Duodenal mucosa (tissue), 2 donors: Measurements from ENCODE around the gene RAB26.

Experiments used
- H3K27ac ChIP-seq: one replicate; pipeline ENCODE4 v1.7.0; 2013; ENCODE audit warnings: low read depth, low read length
- H3K27me3 ChIP-seq, 2 donors: one replicate each; pipeline ENCODE4 v1.7.0; 2013; ENCODE audit warnings: low read length in 2 of 2, control low read depth in 1 of 2; ENCODE audit not compliant: insufficient read depth in 2 of 2, control insufficient read depth in 1 of 2
- H3K36me3 ChIP-seq, 2 donors: one replicate each; pipeline ENCODE4 v1.7.0; 2013; ENCODE audit warnings: low read length in 2 of 2, control low read depth in 1 of 2; ENCODE audit not compliant: insufficient read depth in 2 of 2, control insufficient read depth in 1 of 2
- H3K4me1 ChIP-seq, 2 donors: one replicate each; pipeline ENCODE4 v1.7.0; 2013; ENCODE audit warnings: low read length in 2 of 2, control low read depth in 1 of 2; ENCODE audit not compliant: insufficient read depth in 2 of 2, control insufficient read depth in 1 of 2
- H3K4me3 ChIP-seq, 2 donors: one replicate each; pipeline ENCODE4 v1.7.0; 2013; ENCODE audit warnings: low read length in 2 of 2, low read depth in 1 of 2
- H3K9ac ChIP-seq, 2 donors: one replicate each; pipeline ENCODE4 v1.7.0; 2013; ENCODE audit warnings: low read length in 2 of 2, low read depth in 1 of 2
- H3K9me3 ChIP-seq, 2 donors: one replicate each; pipeline ENCODE4 v1.7.0; 2013; ENCODE audit warnings: low read length in 2 of 2, control low read depth in 1 of 2; ENCODE audit not compliant: control insufficient read depth in 1 of 2

RAB26 gene

DNA sequence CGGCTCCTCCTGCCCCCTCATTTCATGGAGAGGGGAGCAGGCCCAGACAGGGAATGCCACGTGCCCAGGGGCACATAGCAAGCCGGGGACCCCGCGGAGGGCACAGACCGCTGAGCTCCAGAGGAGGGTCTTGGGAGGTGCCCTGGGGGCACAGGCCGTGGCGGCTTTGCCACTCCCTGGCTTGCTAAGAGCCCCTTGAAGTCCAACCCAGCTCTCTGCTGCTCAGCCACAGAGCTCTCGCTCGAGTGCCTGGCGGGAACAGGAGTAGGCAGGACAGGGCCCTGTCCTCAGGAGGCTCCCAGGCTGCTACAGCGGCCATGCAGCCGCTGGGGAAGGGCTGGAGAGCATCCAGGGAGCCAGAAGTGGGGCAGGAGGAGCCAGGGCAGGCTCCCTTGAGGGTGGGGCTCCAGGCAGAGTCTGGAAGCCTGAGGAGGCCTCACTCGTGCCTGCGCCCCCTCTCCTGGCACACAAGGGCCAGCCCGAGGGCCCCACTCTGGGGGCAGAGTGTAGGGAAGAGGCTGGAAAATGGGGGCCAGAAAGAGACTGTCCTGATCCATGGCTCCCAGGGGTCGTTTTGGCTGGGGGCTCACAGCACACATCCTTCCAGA, 4.4 kb upstream of the RAB26 start:
- Histone ChIP-seq H3K27me3 (no peaks in the 10 kb centered on the region), H3K4me1 (peaks cover 12 to 13% of the 10 kb centered on the region in 2 donors), H3K4me3 (no peak overlapping the region), H3K9me3 (no peaks in the 10 kb centered on the region), H3K9ac (no peak overlapping the region), H3K36me3 (no peaks in the 10 kb centered on the region), H3K27ac (no peak overlapping the region)

GRCh38 chr16:2145843-2146242, 2.6 kb upstream of the RAB26 start:
- no peaks in the 10 kb centered on the region for H3K27me3 ChIP-seq
- H3K27ac ChIP-seq = no peak overlapping the region
- H3K9ac ChIP-seq = no peak overlapping the region
- H3K4me1 ChIP-seq = peaks cover 15 to 28% of the 10 kb centered on the region in 2 donors
- H3K4me3 ChIP-seq = no peak overlapping the region
- no peaks in the 10 kb centered on the region for H3K36me3 ChIP-seq
- H3K9me3 ChIP-seq = no peaks in the 10 kb centered on the region

DNA sequence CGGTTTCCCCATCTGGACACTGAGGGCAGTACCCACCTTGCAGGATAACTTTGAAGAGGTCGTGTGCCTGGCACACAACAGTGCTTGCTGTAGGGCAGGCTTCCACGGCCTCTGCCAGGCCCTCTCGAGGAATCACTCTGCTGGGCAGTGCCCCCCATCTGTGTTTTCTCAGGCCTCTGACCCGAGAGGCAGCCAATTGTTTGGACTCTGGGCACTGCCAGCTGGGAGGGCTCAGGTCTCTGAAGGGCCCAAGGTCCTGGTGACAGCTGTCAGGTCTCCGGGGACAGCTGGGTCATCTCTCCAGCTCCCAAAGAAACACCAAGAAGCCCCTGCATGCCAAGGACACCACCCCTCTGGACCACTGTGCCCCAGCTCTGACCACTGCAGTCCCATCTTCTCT, 1.0 kb upstream of the RAB26 start:
- Histone ChIP-seq H3K36me3 (peaks cover 4 to 8% of the 10 kb centered on the region in 2 donors), H3K27me3 (no peaks in the 10 kb centered on the region), H3K27ac (peak overlapping the region; percentile 62), H3K9ac (peak overlapping the region in 1 of 2 donors; percentile 18), H3K4me1 (peaks cover 28 to 44% of the 10 kb centered on the region in 2 donors), H3K9me3 (no peaks in the 10 kb centered on the region), H3K4me3 (no peak overlapping the region)

- peak overlapping the region; percentile 40 to 50 for H3K4me3 ChIP-seq
- peaks cover 41 to 59% of the 10 kb centered on the region in 2 donors for H3K4me1 ChIP-seq
- no peak overlapping the region for H3K27ac ChIP-seq
Observed at GRCh38 chr16:2148714-2149629, 547 bp downstream of the RAB26 start.

GRCh38 chr16:2149630-2150417, 1.4 kb downstream of the RAB26 start:
- H3K36me3 ChIP-seq = peaks cover 4 to 8% of the 10 kb centered on the region in 2 donors
- no peak overlapping the region for H3K4me3 ChIP-seq
- peaks cover 48 to 68% of the 10 kb centered on the region in 2 donors for H3K4me1 ChIP-seq
- no peaks in the 10 kb centered on the region for H3K27me3 ChIP-seq
- H3K9ac ChIP-seq = peak overlapping the region in 1 of 2 donors; percentile 24
- H3K9me3 ChIP-seq = no peaks in the 10 kb centered on the region
- H3K27ac ChIP-seq = peak overlapping the region; percentile 36

More at GRCh38 chr16:2148714-2149629, 547 bp downstream of the RAB26 start:
- peak overlapping the region in 1 of 2 donors; percentile 51 for H3K9ac ChIP-seq
- no peaks in the 10 kb centered on the region for H3K27me3 ChIP-seq
- H3K36me3 ChIP-seq = peaks cover 4 to 8% of the 10 kb centered on the region in 2 donors
- H3K9me3 ChIP-seq = no peaks in the 10 kb centered on the region

DNA sequence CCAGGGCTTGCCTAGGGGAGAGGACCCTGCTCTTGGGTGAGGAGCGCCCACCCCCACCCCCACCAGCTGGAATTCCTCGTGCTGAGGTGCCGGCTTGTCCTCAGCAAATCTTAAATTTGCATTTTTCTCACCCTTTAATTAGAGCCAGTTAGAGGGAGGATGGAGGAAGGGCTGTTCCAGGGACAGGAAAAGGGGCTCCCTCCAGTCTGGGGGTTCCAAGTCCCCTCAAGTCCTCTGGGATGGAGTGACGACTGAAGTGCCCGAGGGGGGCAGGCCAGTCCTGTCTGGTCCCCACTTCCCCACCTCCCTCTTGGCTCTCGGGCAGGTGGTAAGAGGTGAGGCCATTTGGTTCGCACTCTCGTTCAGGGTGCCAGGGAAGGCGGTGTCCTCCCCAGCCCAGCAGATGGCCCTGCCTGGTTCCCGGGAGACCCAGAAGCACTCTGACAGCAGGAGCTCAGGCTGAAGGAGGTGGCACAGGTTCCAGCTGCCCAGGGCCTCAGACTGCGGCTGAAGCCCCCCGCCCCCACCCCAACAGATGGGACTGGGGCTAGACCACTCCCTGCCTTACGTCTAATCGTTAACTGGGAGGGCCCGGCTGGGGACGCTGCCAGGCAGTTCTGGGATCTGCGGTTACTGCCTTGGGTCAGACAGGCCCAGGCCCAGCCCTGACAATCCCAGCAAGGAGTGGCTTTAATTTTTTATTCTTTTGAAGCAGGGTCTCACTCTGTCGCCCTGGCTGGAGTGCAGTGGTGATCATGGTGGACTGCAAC, 2.2 kb downstream of the RAB26 start:
- Histone ChIP-seq H3K4me1 (peaks cover 48 to 69% of the 10 kb centered on the region in 2 donors), H3K27me3 (no peaks in the 10 kb centered on the region), H3K9me3 (no peaks in the 10 kb centered on the region), H3K4me3 (no peak overlapping the region), H3K9ac (peak overlapping the region in 1 of 2 donors; percentile 24), H3K27ac (peak overlapping the region; percentile 36), H3K36me3 (peaks cover 4 to 8% of the 10 kb centered on the region in 2 donors)

- Histone ChIP-seq H3K9ac (peak overlapping the region in 1 of 2 donors; percentile 43), H3K27ac (no peak overlapping the region), H3K4me1 (peaks cover 48 to 73% of the 10 kb centered on the region in 2 donors), H3K4me3 (peak overlapping the region in 1 of 2 donors; percentile 45), H3K27me3 (no peaks in the 10 kb centered on the region), H3K9me3 (no peaks in the 10 kb centered on the region), H3K36me3 (peaks cover 4 to 8% of the 10 kb centered on the region in 2 donors)
Observed at GRCh38 chr16:2151188-2152091, 3.0 kb downstream of the RAB26 start.

- Histone ChIP-seq H3K9me3 (no peaks in the 10 kb centered on the region), H3K36me3 (peaks cover 4 to 8% of the 10 kb centered on the region in 2 donors), H3K27me3 (no peaks in the 10 kb centered on the region), H3K4me3 (peak overlapping the region; percentile 75 to 93), H3K27ac (peak overlapping the region; percentile 77), H3K4me1 (peaks cover 54 to 83% of the 10 kb centered on the region in 2 donors), H3K9ac (peak overlapping the region; percentile 74 to 90)
Observed at GRCh38 chr16:2152695-2153506, 4.5 kb downstream of the RAB26 start.
